Endothelial cell of umbilical vein (primary cell): ENCODE measurements around the gene LCAT. TPM values are rescaled to one million over a fixed set of nuclear protein-coding genes. Genes with fewer than 3 reads are reported as not detected.

Experiments
- BruUV-seq: library from RNA; stranded (reverse); fragments of 400-500 nt; replicated peaks from 2 replicates; lab custom pipeline; 2021; lab: Mats Ljungman, UMichigan
- CTCF ChIA-PET: fragments of 300-600, 350-600 bp; sonication (Branson Sonifier 250); formaldehyde crosslinking; loops from one replicate; lab custom pipeline; 2021; ENCODE audit warnings: antibody characterized with exemption, inconsistent platforms; lab: Charles Lee
- POLR2A ChIA-PET: fragments of 300-600, 350-600 bp; sonication (Branson Sonifier 250); formaldehyde crosslinking; loops from one replicate; lab custom pipeline; 2021; ENCODE audit warnings: antibody characterized with exemption, inconsistent platforms; lab: Charles Lee
- DNase-seq: peaks from one replicate; pipeline ENCODE4 v3.0.0-alpha.2; 2011; ENCODE audit warnings: low read depth, low spot score
- FAIRE-seq: peaks from 2 replicates; lab custom pipeline; 2011; peaks lifted over from hg19 to GRCh38; lab: Jason Lieb, UNC
- H2AFZ ChIP-seq: 2 replicates; pipeline ENCODE4 v1.6.0; 2012; ENCODE audit warnings: low read depth, low read length, control low read depth, inconsistent platforms
- H3K27ac ChIP-seq: 2 replicates; pipeline ENCODE4 v1.5.1; 2011; ENCODE audit warnings: low read depth, mild to moderate bottlenecking, control low read depth, low read length, moderate library complexity; ENCODE audit not compliant: insufficient read depth
- H3K27me3 ChIP-seq, 2 experiments: 2 replicates each; pipeline versions ENCODE4 v1.6.0 to v1.6.1; 2011; ENCODE audit warnings: low read length in 2 of 2, mixed read lengths in 1 of 2; ENCODE audit not compliant: control insufficient read depth in 2 of 2, insufficient read depth in 2 of 2
- H3K36me3 ChIP-seq, 2 experiments: 2 replicates in 1 of 2; 3 replicates in 1 of 2; pipeline ENCODE4 v1.5.1; 2011; ENCODE audit warnings: low read length in 2 of 2, mild to moderate bottlenecking in 1 of 2, moderate library complexity in 1 of 2; ENCODE audit not compliant: control insufficient read depth in 2 of 2, insufficient read depth in 2 of 2; ENCODE audit errors: extremely low read depth in 1 of 2
- H3K4me1 ChIP-seq: 3 replicates; pipeline ENCODE4 v1.5.1; 2011; ENCODE audit warnings: mild to moderate bottlenecking, low read length; ENCODE audit not compliant: control insufficient read depth, insufficient read depth; ENCODE audit errors: extremely low read depth
- H3K4me2 ChIP-seq: 2 replicates; pipeline ENCODE4 v1.6.1; 2011; ENCODE audit warnings: low read length, control low read depth, mixed read lengths; ENCODE audit not compliant: insufficient read depth
- H3K4me3 ChIP-seq, 3 experiments: fragments of 200-600 bp in 1 of 3; sonication (generic), shearing (Covaris generic) in 1 of 3; replicated peaks in 1 of 3; 2 replicates each; pipeline ENCODE4 v1.5.1; 2011 to 2016; ENCODE audit warnings: control low read depth in 3 of 3, low read length in 3 of 3, mild to moderate bottlenecking in 2 of 3, inconsistent platforms in 1 of 3, low read depth in 1 of 3, moderate library complexity in 1 of 3; ENCODE audit not compliant: insufficient read depth in 1 of 3
- H3K79me2 ChIP-seq: 2 replicates; pipeline ENCODE4 v1.6.0; 2012; ENCODE audit warnings: low read length, inconsistent platforms; ENCODE audit not compliant: control insufficient read depth, insufficient read depth
- H3K9ac ChIP-seq: replicated peaks from 2 replicates; pipeline ENCODE3; 2011; ENCODE audit warnings: low read length, control low read depth; ENCODE audit not compliant: insufficient read depth; ENCODE audit errors: extremely low read depth
- H3K9me1 ChIP-seq: replicated peaks from 3 replicates; pipeline ENCODE4 v1.6.0; 2011; ENCODE audit warnings: mild to moderate bottlenecking, low read length; ENCODE audit not compliant: control insufficient read depth, insufficient read depth; ENCODE audit errors: extremely low read depth
- H3K9me3 ChIP-seq: replicated peaks from 2 replicates; pipeline ENCODE4 v1.5.1; 2012; ENCODE audit warnings: low read length, inconsistent platforms; ENCODE audit not compliant: control insufficient read depth, insufficient read depth
- H4K20me1 ChIP-seq: replicated peaks from 2 replicates; pipeline ENCODE3; 2011; ENCODE audit warnings: mild to moderate bottlenecking, low read length; ENCODE audit not compliant: control insufficient read depth, insufficient read depth; ENCODE audit errors: extremely low read depth
- CTCF ChIP-seq, 2 donors: IDR thresholded peaks; 1 replicate in 1 of 2; 2 replicates in 1 of 2; pipeline ENCODE4 v1.5.1; 2011; ENCODE audit warnings: low read length in 2 of 2, mild to moderate bottlenecking in 2 of 2, moderate library complexity in 2 of 2, control low read depth in 1 of 2, inconsistent platforms in 1 of 2, low read depth in 1 of 2; ENCODE audit not compliant: insufficient read depth in 1 of 2; ENCODE audit errors: extremely low read depth in 1 of 2
- FOS ChIP-seq: IDR thresholded peaks from 2 replicates; pipeline ENCODE4 v1.6.1; 2011; ENCODE audit warnings: mild to moderate bottlenecking, low read length, moderate library complexity, borderline replicate concordance; ENCODE audit not compliant: insufficient read depth
- GATA2 ChIP-seq: IDR thresholded peaks from 2 replicates; pipeline ENCODE4 v1.7.0; 2011; ENCODE audit warnings: low read depth, mild to moderate bottlenecking, moderate library complexity, mixed read lengths, low read length; ENCODE audit not compliant: insufficient read length, insufficient read depth
- MAX ChIP-seq: IDR thresholded peaks from 2 replicates; pipeline ENCODE4 v1.6.1; 2011; ENCODE audit not compliant: insufficient read depth, insufficient read length
- POLR2A ChIP-seq: IDR thresholded peaks from 2 replicates; pipeline ENCODE4 v1.6.1; 2012; ENCODE audit warnings: low read depth, mild to moderate bottlenecking, control low read depth, low read length
- dilution Hi-C: fragments of 300-500 bp; cut with MboI; formaldehyde crosslinking; loops from one replicate; pipeline ENCODE4 v1.15.0; 2019; ENCODE audit warnings: low sequenced_read_pairs; ENCODE audit not compliant: extremely low pct_ligation_motif_present
- intact Hi-C: fragments of 100-400 bp; cut with micrococcal nuclease; formaldehyde crosslinking; loops from one replicate; pipeline ENCODE4 v1.10.0; 2022
- polyA plus RNA-seq, 4 experiments: library from polyadenylated mRNA; depleted of rRNA in 3 of 4; stranded (reverse) in 3 of 4; unstranded in 1 of 4; fragments of >200 nt; gene quantifications; 2 replicates each; pipeline versions ENCODE4 v1.2.1 to v1.2.3, GENCODE V29; 2011 to 2012; ENCODE audit warnings: missing spikeins in 1 of 4
- total RNA-seq: library from RNA; stranded (reverse); gene quantifications from 2 replicates; pipeline ENCODE4 v1.2.3, GENCODE V29; 2021

Gene LCAT
- total and polyA plus RNA-seq, 2 donors (not counting 3 experiments of a cell fraction or from before 2014, with no cell fraction given): 22.6 to 46.1 TPM

- H3K9me3 ChIP-seq: no peaks in the 10 kb centered on the region
- H3K9ac ChIP-seq: no peak overlapping the region
- no peaks in the 10 kb centered on the region for H3K27me3 ChIP-seq
- no peak overlapping the region for H3K27ac ChIP-seq
- peaks cover 10 to 31% of the 10 kb centered on the region in 2 experiments for H3K36me3 ChIP-seq
- peaks cover 22% of the 10 kb centered on the region for H3K4me1 ChIP-seq
- H3K79me2 ChIP-seq: peaks cover 52% of the 10 kb centered on the region
- H4K20me1 ChIP-seq: no peaks in the 10 kb centered on the region
- no peaks in the 10 kb centered on the region for H3K9me1 ChIP-seq
- H3K4me3 ChIP-seq: no peak overlapping the region
- H3K4me2 ChIP-seq: no peak overlapping the region
- no peak for TF ChIP-seq GATA2
- TF ChIP-seq POLR2A: no peak
- TF ChIP-seq FOS: no peak
- no peak for TF ChIP-seq CTCF (IDR thresholded peaks at IDR 0.05; ENCODE audit: extremely low read depth in 1 of 2, insufficient read depth in 1 of 2, low read depth in 1 of 2, low read length in 2 of 2)
- TF ChIP-seq MAX: no peak
- dilution Hi-C loops (no loop called here), intact Hi-C loops (no loop called here)
- no peak for FAIRE-seq
- no peak overlapping the region for H2AFZ ChIP-seq
- ChIA-PET CTCF (interaction anchor here (1.3 to 1.4 kb wide), 2 partner anchors 40 to 104 kb away, joined by 4 to 5 read pairs; no protein-coding TSS in a partner anchor), POLR2A (no interaction called here)
- no peak for DNase-seq
- no TSS peak for BruUV-seq
Observed at GRCh38 chr16:67964477-67965131, 20.7 kb upstream of the LCAT start.
